SK-MEL-5 (cell line): Measurements from ENCODE around the gene SHISAL2A. TPM values are rescaled to one million over a fixed set of nuclear protein-coding genes. Genes with fewer than 3 reads are reported as not detected.
A peak's percentile ranks its signal among the peaks of the same experiment; 100 is the strongest.
"Not testable (repeated sequence)": the region's sequence is repeated elsewhere in the genome, so short reads cannot be mapped to it uniquely, and the experiment has no call there.

Experiments used
- DNase-seq: peaks from one replicate; pipeline ENCODE4 v3.0.0-alpha.2; 2016; ENCODE audit warnings: low read depth, low spot score
- in situ Hi-C: cut with HindIII; loops from 2 replicates; pipeline ENCODE4 v1.10.0; 2016; ENCODE audit warnings: low sequenced_read_pairs, high pct_unique_total_duplicates, low pct_unique_long_range_greater_than_20kb
- total RNA-seq: library from RNA; depleted of rRNA; stranded (reverse); fragments of >200 nt; shearing (Covaris generic); gene quantifications from 2 replicates; pipeline ENCODE4 v1.2.3, GENCODE V29; 2014

SHISAL2A gene
- total RNA-seq, 1 experiment from 2014 or later: not detected

DNA sequence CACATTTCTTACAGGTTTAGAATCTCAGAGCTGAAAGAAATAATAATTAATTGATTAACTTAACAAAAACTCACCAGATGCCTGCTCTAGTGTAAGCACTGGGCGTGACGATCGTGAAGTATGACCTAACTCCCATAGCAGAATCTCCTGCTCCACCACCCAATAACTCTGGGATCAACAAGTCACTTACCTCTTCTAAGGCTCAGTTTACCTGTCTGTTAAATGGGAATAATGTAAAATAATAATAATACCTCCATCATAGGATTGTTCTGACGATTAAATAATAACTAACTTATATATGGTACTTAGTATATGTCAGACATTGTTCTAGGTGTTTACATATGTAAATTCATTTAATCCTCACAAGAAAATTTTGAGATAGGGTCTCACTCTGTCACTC is 40.5 kb downstream of the SHISAL2A start:
- DNase-seq: no peak
- in situ Hi-C loops: no loop called here

DNA sequence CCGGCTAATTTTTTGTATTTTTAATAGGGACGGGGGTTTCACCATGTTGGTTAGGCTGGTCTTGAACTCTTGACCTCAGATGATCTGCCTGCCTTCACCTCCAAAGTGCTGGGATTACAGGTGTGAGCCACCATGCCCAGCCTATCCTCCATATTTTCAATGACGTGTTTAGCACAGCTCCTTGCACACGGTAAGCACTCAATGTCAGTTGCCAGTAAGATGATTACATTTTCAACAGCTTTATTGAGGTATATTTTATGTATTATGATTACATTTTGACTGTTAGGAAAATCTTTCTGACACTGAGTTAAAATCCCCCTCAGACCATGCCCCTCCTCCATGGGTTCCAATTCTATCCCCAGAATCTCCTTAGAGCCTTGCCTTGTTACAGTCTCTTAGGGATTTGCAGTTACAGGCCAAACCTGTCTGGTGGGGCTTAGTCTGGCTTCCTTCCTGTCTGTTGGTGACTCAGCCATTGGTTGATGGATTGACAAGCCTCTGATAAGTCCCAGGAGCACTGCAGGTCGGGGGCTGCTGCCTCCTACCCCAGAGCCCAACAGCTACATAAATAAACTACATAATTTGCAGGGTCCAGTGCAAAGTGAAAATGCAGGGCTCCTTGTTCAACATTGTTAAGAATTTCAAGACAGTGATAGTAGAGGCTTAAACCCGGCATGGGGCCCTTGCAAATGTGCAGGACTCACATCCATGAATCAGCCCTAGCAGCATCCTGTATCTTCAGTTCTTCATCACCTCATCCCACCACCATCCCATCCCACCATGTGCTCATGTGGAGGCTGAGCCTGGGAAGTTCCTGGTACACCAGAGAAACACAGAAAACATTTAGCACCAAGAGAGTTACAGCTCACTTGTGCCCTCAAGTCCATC is 41.8 kb downstream of the SHISAL2A start:
- in situ Hi-C loops: no loop called here
- DNase-seq: no peak

DNA sequence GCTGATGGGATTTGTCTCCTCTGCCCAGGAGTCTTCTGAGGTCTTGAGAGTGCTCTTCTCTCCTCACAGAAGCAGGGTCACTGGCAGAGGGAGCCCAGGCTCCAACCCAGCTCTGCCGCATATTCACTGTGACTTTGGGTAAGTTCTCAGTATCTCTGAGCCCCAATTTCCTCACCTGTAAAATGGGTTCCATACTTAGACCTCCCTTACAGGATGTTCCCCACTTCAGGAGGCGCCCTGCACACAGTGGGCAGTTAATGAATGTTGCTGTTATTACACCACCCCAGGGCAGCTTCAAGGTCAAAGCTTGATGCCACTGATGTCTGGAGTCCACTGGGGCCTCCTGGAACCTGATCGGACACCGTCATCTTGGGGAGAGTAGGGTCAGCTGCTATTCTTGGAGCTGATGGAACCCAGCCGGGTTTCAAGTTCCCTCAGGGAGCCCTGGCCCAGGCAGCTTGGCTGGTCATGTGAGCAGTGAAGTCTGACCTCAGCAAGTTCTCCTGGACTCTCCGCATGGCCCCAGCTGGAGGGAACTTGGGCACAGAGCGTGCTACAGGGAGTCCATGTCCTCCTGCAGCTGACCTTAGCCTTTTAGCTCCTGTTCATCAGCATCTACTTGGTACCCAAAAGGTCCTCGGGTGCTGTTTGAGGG is 43.4 kb downstream of the SHISAL2A start:
- no peak for DNase-seq
- in situ Hi-C loops: no loop called here

DNA sequence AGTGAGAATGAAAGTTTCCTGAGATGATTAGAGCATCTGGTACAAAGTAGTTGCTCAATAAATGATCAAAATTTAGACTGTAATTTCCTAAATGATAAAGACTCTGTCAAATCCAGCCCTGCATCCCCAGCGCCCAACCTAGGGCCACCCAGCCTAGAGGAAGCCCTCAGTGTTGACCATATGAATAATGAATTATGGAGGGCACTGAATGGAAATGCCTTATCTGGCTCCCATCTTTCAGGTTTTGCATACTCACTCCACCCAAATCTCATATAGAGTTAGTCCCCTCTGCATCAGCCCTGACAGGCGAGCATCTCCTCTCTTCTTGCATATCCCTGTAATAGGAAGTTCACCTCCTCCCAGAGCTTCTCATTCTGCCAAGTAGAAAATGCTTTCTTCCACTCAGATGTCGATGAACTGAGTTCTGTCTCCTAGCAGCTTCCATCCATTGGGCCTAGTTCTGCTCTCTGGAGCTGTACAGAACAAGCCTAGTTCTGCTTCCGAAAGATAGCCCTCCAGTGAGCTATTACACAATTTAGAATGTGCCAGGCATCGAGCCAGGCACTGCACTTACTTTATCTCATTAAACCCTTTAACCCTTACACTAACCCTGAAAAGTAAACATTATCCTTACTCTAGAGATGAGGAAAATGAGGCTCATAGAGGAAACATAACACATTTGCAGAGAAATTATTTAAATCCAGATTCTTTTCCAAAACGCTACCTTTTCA is 44.3 kb downstream of the SHISAL2A start:
- in situ Hi-C loops: no loop called here
- DNase-seq: no peak

DNA sequence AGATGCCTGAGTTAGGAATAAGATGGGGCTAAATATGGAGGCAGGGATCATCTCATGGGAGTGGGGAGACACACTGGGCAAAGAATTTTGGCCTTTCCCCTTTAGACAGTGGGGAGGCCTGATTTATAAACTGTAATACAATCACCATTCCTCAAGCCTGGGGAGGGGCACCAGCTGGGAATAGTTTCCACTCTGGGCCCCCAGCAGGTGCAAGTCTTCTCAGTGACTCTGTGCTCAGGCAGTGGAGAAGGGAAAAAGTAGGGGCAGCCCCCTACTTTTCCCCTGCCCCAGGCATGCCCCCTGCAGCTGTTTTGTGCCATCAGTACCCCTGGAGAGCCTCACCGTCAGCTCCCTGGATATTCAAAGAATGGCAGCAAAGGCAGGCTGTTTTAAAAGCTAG is 46.1 kb downstream of the SHISAL2A start:
- in situ Hi-C loops: no loop called here
- DNase-seq: no peak

DNA sequence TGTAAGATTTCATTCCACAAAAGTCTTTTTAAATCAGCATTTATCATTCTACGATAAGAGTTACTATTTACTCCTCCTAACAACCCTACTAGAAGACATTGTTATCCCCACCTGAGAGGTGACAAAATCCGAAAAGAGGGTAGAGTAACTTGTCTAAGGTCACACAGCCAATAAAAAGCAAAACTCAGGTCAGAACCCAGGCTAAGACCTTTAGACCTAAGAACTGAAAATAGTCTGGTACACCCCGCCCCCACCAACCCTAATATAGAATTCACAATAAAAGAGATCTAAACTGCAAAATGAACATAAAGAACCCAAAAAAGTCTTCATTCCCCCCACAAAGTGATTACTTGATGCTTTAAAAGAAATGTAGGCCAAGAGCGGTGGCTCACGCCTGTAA is 46.5 kb downstream of the SHISAL2A start:
- in situ Hi-C loops: no loop called here
- DNase-seq: no peak

DNA sequence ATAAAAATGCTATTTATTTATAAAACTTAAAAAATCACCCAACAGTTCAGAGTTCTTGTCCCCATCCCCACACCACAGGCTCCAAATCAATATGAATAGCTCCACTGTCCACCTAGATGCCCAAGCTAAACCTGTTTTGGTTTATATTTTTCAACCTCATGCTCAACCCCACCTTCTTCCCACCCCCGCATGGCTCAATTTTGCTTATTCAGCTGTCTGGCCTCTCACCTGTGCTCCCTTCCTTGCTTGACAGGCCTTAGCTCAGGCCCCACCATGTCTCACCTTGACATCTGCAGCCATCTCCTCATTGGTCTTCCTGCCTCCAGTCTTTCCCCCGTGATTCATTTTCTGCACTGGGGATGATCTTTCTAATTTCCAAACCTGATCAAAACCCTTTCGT is 47.4 kb downstream of the SHISAL2A start:
- in situ Hi-C loops: no loop called here

DNA sequence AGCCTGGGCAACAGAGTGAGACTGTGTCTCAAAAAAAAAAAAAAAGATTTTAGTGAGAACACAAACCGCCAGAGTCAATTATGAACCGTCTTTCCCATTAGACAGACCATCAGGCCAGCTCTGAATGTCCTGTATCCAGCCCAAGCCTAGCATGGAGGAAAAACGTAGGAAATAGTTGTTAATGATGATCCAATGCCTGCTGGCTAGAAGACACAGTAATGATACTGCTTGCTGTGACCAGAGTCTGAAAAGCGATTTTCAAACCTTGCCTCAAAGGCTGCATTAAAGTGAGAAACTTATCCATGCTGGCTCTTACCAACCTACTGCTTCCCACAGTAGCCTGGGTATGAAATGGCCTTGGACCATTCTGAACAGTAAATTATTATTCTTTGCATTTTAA is 48.2 kb downstream of the SHISAL2A start:
- in situ Hi-C loops: no loop called here
- no peak for DNase-seq

More for the DNA sequence above, 47.4 kb downstream of the SHISAL2A start:
- DNase-seq: no peak

DNA sequence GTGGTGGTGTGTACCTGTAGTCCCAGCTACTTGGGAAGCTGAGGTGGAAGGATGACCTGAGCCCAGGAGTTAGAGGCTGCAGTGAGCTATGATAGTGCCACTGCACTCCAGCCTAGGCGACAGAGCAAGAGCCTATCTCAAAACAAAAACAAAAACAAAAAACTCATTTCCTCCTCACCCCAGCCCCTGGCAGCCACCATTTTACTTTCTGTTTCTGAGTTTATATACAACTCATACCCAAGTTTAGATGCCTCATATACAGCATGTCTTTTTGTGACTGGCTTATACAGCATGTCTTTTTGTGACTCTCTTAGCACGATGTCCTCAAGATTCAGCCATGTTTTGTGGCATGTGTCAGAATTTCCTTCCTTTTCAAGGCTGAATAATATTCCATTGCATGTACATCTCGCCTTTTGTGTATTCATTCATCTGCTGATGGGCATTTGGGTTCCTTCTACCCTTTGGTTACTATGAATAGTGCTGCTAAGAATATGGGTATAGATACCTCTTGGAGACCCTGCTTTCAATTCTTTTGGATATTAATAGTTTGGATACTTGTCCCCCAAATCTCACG is 50.5 kb downstream of the SHISAL2A start:
- in situ Hi-C loops: no loop called here
- DNase-seq: no peak

DNA sequence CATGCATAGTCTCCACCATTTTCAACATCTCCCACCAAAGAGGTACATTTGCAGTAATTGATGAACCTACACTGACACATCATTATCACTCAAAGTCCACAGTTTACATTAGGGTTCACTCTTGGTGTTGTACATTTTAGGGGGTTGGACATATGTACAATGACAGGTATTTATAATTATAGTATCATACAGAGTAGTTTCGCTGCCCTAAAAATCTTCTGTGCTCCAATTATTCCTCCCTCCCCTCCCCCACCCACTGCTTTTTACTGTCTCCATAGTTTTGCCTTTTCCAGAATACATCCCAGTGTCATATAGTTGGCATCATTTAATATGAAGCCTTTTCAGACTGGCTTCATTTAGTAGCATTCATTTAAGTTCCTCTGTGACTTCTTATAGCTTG is 51.6 kb downstream of the SHISAL2A start:
- no peak for DNase-seq
- in situ Hi-C loops: no loop called here

DNA sequence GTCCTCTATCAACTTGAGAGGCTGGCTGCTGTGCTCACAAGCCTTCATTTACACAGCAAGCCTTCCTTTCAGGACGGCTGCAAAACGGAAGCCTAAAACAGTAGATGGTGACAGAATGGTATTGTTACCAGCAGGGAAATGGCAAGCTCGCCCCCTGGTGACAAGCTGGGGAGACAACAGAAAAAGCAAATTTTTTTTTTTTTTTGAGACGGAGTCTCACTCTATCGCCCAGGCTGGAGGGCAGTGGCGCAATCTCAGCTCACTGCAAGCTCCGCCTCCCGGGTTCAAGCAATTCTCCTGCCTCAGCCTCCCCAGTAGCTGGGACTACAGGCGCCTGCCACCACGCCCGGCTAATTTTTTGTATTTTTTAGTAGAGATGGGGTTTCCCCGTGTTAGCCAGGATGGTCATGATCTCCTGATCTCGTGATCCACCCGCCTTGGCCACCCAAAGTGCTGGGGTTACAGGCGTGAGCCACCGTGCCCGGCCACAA is 53.3 kb downstream of the SHISAL2A start:
- in situ Hi-C loops: not testable (repeated sequence)
- peak; percentile 75 for DNase-seq

DNA sequence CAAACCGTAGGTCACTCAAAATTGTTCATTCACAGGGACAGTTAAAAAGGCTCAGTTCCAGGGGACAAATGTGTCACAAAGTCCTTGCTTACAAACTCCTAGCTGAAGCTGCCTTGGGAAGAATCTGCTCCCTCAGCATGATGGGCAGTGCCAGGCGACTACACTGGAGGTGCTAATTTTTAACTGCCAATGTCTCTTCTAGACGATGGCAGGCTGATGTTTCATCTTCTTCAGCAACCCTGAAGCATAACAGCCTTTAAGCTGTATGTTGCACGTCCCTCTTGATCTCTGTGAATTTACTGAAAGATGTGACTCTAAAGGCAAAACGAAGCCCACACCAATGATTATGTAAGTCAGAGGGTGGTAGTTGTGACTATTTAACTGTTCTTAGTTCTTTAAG is 53.9 kb downstream of the SHISAL2A start:
- no peak for DNase-seq
- in situ Hi-C loops: no loop called here

DNA sequence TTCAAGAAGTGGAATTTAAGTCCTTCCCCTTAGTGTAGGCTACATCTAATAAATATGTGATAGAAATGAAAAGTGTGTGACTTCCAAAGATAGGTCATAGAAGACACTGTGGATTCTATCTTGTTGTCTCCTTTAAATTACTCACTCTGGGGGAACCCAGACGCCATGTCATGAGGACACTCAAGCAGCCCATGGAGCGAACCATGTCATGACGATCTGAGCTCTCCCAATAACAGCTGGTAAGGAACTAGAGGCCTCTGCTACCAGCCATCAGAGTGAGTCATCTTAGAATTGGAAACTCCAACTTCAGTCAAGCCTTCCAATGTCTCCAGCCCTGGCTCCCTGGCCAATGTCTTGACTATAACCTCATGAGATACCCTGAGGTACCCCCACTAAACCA is 58.9 kb downstream of the SHISAL2A start:
- no peak for DNase-seq
- in situ Hi-C loops: no loop called here

DNA sequence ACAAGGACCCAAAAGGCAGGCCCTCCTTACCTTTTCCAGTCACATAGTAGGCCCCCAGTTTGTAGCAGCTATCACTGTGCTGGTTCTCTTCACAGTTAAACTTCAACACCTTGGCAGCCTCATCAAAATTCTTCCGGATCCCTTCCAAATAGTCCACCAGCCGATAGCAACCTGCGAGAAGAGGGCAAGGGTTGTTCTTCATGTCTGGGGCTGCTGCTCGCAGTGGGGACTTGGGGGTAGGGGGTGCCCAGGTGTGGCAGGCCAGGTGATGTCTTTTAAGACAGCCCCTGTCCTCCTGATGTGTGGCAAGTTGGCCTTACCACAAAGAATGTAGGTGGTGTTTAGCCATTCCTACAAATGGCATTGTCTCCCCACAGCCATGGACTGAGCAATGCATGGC is 59.7 kb downstream of the SHISAL2A start:
- DNase-seq: no peak
- in situ Hi-C loops: no loop called here

DNA sequence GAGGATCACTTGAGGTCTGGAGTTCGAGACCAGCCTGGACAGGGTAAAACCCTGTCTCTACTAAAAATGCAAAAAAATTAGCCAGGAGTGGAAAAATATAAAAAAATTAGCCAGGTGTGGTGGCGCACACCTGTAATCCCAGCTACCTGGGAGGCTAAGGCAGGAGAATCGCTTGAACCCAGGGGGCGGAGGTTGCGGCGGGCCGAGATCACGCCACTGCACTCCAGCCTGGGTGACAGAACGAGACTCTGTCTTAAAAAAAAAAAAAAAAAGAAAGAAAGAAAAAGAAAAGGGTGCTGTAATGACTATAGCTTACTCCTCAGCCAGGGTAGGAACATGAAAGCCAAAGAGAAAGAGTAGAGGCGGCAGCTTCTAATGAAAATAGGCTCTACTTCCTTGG is 60.4 kb downstream of the SHISAL2A start:
- in situ Hi-C loops, DNase-seq: not testable (repeated sequence)

DNA sequence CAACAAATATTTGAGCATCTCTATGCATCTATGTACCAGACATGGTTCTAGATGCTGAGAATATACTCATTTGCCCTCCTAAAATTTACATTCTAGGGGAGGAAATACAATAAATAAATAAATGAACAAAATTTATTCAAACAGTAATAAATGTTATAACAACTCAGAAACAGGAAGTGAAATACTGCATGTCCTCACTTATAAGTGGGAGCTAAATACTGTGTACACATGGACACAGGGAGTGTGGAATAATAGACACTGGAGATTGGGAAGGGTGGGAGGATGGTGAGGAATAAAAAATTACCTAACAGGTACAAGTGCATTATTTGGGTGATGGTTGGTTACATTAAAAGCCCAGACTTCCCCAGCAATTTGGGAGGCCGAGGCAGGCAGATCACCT is 60.9 kb downstream of the SHISAL2A start:
- no peak for DNase-seq
- in situ Hi-C loops: no loop called here

DNA sequence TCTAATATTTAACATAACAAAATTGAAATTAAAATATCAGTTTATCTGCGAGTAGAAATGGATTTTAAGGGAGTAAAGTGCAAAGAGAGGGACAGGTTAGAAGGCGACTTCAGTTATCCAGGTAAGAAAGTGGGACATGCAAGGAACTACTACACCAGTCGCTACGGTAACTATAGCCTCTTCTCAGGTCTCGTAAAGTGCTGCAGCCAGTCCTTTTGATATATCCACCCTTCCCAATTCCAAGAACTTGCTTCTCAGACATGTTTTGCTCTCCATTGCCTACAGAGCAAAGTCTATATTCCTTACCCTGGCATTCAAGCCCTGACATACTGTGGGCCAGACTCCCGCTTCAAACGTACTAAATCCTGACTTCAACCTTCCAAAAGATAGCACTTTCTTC is 62.7 kb downstream of the SHISAL2A start:
- in situ Hi-C loops: no loop called here
- no peak for DNase-seq
